ENCODE data around the gene HPSE.

Gene HPSE

DNA sequence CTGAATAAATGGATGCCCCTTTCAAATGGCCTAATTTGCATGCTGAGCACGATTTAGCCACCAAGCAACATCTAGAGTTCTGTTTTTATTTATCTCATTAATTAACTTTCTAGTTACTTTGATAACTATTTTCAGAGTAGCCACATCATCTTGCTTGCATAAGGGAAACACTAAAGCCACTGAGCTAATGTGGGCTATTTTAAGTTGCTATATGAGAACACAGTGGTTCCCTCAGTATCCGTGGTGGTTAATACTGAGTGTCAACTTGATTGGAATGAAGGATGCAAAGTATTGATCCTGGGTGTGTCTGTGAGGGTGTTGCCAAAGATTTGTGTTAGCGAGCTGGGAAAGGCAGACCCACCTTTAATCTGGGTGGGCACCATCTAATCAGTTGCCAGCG, 25.4 kb upstream of the HPSE start:
- DNase-seq (ENCODE audit: low spot score): no peak
- in situ Hi-C loops (cut with MboI; ENCODE audit: low sequenced_read_pairs, unreplicated experiment): no loop called here
- TF ChIP-seq CTCF (IDR thresholded peaks at IDR 0.05; ENCODE audit: borderline replicate concordance, control extremely low read depth, extremely low read depth, insufficient read depth, missing control alignments): no peak

DNA sequence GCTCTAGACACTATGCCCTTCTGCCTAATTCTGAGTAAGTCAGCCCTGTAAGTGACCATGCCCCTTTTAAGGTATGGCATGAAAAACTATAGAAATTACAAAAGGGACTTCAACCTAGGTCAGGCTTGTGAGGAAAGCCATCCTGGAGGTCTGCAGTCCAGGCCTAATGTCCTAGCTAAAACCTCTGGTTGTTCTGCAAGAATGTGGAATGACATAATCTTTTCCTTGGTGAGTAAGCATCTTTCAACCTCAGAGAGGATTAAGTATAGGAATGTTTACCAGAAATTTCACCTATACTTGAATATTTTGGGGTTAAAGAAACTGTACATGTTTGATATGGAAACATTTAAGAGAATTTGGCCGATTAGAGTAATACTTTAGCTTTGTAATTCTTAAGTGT, 23.8 kb upstream of the HPSE start:
- no peak for TF ChIP-seq CTCF (IDR thresholded peaks at IDR 0.05; ENCODE audit: borderline replicate concordance, control extremely low read depth, extremely low read depth, insufficient read depth, missing control alignments)
- DNase-seq (ENCODE audit: low spot score): no peak
- in situ Hi-C loops (cut with MboI; ENCODE audit: low sequenced_read_pairs, unreplicated experiment): no loop called here

DNA sequence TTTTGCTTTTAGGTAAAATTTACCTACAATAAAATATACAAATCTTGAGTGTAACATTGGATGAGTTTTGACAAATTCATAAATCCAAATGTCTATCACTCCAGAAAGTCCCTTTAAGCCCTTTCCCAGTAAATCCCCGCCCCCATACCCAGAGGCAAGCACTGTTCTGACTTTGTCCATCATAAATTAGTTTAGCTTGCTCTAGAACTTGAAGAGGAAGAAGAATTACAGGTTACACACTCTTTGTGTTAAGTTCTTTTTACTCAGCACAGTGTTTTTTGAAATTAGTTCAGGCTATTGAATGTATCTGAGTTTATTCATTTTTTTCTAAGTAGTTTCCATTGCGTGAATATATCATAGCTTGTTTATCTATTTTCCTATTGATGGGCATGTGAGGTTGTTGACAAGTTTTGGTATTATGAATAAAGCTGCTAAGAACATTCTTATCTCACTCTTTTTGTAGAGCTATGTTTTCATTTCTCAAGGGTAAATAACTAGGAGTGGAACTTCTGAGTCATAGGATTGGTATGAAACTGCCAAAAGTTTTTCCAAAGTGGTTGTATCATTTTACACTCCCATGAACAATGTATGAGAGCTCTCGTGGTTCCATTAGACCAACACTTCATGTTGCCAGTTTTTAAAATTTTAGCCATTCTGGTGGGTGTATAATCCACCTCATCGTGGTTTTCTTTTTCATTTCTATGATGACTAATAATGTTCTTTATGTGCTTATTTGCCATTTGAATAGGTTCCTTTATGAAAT, 22.4 kb upstream of the HPSE start:
- no peak for DNase-seq (ENCODE audit: low spot score)
- TF ChIP-seq CTCF (IDR thresholded peaks at IDR 0.05; ENCODE audit: borderline replicate concordance, control extremely low read depth, extremely low read depth, insufficient read depth, missing control alignments): no peak
- in situ Hi-C loops (cut with MboI; ENCODE audit: low sequenced_read_pairs, unreplicated experiment): no loop called here

GRCh38 chr4:83353516-83353915, 18.9 kb upstream of the HPSE start:
- no peak for TF ChIP-seq CTCF (IDR thresholded peaks at IDR 0.05; ENCODE audit: borderline replicate concordance, control extremely low read depth, extremely low read depth, insufficient read depth, missing control alignments)
- no peak for DNase-seq (ENCODE audit: low spot score)
- in situ Hi-C loops (cut with MboI; ENCODE audit: low sequenced_read_pairs, unreplicated experiment): no loop called here

GRCh38 chr4:83348074-83348473, 13.4 kb upstream of the HPSE start:
- no peak for TF ChIP-seq CTCF (IDR thresholded peaks at IDR 0.05; ENCODE audit: borderline replicate concordance, control extremely low read depth, extremely low read depth, insufficient read depth, missing control alignments)

GRCh38 chr4:83342476-83342875, 7.8 kb upstream of the HPSE start:
- DNase-seq (ENCODE audit: low spot score): no peak
- in situ Hi-C loops (cut with MboI; ENCODE audit: low sequenced_read_pairs, unreplicated experiment): no loop called here
- TF ChIP-seq CTCF (IDR thresholded peaks at IDR 0.05; ENCODE audit: borderline replicate concordance, control extremely low read depth, extremely low read depth, insufficient read depth, missing control alignments): no peak

More at GRCh38 chr4:83348074-83348473, 13.4 kb upstream of the HPSE start:
- in situ Hi-C loops (cut with MboI; ENCODE audit: low sequenced_read_pairs, unreplicated experiment): no loop called here
- DNase-seq (ENCODE audit: low spot score): no peak
